RWPE1 (cell line): ENCODE measurements around the gene DENND2D.

Experiments
- CTCF ChIA-PET: fragments of 350-600 bp; sonication (Branson Sonifier 250); formaldehyde crosslinking; extraction: SDS; loops from one replicate; lab custom pipeline; 2021; lab: Yijun Ruan, JAX
- POLR2A ChIA-PET: fragments of 400-600 bp; formaldehyde crosslinking; extraction: SDS; loops from one replicate; lab custom pipeline; 2020; ENCODE audit warnings: antibody characterized with exemption; ENCODE audit not compliant: low non-redundant PET; lab: Yijun Ruan, JAX
- DNase-seq: peaks from one replicate; pipeline ENCODE4 v3.0.0; 2012; ENCODE audit warnings: low spot score
- H3K27ac ChIP-seq: fragments of 450-650 bp; 2 replicates; pipeline ENCODE4 v1.5.1; 2017
- TF ChIP-seq, protein P1 (sequence below): fragments of 450-650 bp; conservative IDR thresholded peaks from 2 replicates; pipeline ENCODE4 v1.5.1; 2017; ENCODE audit warnings: low read depth, mild to moderate bottlenecking

Gene DENND2D

DNA sequence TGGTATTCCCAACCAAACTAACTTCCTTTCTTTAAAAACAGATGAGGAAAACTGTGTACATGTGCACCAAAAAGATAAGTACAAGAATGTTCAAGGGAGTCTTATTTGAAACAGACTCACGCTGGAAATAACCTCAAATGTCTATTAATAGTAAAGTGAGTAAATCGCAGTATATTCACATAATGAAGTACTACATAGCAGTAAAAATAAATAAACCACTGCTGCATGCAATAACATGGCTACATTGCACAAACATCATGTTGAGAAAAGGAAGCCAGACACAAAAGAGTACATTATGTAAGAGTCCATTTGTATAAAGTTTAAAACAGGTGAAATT lies 5.2 kb upstream of the DENND2D start:
- no peak overlapping the region for H3K27ac ChIP-seq
- TF ChIP-seq, protein P1, sequence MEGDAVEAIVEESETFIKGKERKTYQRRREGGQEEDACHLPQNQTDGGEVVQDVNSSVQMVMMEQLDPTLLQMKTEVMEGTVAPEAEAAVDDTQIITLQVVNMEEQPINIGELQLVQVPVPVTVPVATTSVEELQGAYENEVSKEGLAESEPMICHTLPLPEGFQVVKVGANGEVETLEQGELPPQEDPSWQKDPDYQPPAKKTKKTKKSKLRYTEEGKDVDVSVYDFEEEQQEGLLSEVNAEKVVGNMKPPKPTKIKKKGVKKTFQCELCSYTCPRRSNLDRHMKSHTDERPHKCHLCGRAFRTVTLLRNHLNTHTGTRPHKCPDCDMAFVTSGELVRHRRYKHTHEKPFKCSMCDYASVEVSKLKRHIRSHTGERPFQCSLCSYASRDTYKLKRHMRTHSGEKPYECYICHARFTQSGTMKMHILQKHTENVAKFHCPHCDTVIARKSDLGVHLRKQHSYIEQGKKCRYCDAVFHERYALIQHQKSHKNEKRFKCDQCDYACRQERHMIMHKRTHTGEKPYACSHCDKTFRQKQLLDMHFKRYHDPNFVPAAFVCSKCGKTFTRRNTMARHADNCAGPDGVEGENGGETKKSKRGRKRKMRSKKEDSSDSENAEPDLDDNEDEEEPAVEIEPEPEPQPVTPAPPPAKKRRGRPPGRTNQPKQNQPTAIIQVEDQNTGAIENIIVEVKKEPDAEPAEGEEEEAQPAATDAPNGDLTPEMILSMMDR: no peak
- no peak for DNase-seq
- ChIA-PET POLR2A (no interaction called here), CTCF (no interaction called here)

DNA sequence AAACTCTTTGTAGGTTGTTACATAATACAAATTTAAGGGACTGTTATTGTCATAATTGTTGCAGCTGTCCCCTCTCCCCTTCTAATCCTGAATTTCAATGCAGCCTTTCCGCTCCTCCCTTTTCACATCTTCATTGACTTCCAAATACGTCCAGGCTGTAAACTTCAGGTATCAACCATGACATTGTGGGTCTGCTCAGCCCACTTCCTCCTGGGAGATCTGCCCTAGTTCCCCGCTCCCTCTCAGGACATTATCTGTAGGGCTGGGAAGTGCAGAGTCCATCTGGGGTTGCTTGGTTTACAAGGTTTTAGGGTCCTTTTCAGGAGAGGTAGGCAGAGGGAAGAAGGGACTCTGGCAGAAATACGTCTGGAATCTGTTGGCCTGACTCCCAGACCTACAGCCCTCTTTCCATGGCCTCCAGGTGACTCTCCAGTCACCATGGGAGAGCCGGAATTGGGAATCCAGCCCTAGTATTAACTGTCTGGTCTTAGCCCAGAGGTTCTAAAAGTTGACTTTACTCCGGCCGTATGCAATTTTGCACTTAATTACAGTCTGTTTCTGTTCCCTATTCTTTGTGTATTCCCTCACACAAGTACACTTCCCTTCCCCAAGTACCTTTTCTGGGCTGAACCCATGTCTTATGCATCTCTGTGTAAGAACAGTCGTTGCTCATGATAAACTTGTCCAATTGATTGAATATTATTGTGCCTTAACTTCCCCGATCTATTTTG lies 4.7 kb upstream of the DENND2D start:
- TF ChIP-seq, protein P1: no peak
- no peak overlapping the region for H3K27ac ChIP-seq
- POLR2A ChIA-PET: no interaction called here
- no peak for DNase-seq
- CTCF ChIA-PET: no interaction called here

DNA sequence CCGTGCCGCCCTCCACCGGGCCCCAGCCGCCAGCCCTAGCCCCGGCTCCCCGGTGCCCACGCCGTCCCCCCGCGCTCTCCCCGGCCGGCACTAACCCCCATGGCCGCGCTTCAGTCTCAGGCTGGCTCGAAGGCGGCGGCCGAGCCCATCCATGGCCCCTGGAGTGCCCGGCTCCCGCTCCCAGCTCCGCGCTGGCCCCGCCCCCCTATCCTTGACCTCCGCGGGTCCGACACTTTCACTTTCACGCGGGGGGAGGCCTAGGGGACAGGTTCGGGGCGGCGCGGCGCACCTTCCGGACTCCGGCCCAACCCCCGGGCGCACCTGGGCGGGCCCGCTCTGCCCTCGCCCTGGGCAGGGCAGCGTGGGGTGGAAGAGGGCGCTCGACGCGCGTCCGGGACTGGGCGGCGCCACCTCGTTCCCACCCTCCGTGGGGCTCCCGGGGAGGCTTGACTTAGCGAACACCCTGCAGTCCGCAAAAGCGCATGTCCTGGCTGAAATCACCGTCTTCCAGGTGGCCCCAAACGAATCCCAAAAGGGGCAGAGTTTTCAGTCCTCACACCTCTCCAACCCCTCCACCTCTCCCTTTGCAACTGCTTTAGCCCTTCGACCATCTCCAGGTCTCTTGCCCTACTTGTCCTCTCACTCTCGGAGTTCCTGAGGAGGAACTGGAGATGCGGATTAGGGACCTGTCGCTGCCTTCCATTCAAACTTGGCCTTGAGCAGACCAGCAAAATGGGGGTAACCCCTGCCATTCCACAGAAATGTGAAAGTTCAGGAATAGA lies 3.9 kb upstream of the DENND2D start:
- TF ChIP-seq, protein P1: no peak
- peak overlapping the region; percentile 64 for H3K27ac ChIP-seq
- peak; percentile 59 for DNase-seq
- POLR2A ChIA-PET: interaction anchor here (0.6 kb wide), 1 partner anchor 31 kb away, joined by 3 read pairs; no protein-coding TSS in a partner anchor
- CTCF ChIA-PET: no interaction called here

DNA sequence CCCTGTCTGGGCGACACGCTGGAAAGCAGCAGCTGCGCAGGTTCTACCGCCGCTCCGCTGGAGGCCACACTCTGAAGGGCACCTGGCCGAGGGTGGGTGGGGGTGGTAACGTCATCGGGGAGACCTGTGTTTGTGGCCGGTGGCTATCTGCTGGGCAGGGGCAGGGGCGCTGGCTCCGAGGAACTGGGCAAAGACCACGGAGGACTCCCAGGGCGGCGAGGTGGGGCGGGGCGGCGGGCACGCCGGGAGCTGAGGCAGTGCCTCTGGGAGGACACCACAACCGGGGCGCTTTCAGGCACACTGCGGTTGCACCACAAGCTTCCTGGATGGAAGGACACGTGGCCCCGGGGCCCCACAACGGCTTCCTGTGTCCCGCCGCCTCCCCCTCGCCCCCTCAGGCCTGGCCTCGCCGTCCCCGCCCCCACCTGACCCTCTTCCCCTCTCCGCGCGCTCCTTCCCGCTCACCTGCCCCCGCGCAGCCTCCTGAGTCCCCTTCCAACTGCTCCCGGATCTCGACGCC lies 3.3 kb upstream of the DENND2D start:
- ChIA-PET POLR2A (interaction anchor here (0.6 kb wide), 1 partner anchor 30 kb away, joined by 3 read pairs; no protein-coding TSS in a partner anchor), CTCF (no interaction called here)
- H3K27ac ChIP-seq: peak overlapping the region; percentile 64
- DNase-seq: peak; percentile 85
- TF ChIP-seq, protein P1: no peak

DNA sequence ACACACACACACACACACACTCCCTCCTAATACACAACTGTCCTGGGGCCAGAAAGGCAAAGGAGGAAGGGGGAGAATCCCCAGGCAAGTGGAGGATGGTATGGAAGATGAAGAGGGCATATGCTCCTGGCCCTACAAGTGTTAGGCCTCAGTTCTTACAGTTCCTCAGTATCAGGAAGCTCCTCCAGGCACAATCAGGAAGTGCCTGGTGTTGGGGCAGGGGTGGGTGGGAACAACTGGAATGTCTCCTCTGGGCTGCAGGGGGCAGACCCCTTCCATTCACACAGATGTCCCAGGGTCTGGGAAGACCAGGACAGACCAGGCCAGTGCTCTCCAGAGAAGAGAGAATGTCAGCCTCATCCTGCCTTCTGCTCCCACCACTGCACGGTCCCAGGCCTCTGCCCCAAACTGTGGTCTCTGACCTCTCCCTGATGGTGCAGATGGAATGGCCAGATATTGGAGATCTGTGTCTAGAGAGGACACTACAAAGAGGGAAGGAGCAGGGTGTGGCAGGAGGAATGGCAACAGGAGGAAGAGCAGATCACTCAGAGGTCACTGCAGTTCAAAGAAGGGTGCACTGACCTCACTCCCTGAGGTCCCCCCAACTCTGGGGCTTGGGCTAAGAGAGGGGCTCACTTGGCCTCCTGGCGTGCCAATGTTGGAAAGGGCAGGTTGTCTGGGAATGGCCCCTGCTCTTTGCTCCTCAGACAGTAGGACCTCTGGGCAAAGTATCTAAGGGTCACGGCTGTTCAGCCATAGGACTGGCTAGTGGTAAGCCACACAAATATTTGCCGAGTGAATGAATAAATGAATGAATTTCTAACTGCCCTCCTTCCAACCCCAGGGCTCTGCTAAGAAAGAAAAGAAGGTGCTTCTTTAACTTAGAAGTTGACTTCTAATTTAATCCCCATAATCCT lies 2.5 kb upstream of the DENND2D start:
- DNase-seq: no peak
- CTCF ChIA-PET: interaction anchor here (0.6 kb wide), 1 partner anchor 94 kb away, joined by 3 read pairs; no protein-coding TSS in a partner anchor
- peak overlapping the region; percentile 64 for H3K27ac ChIP-seq
- TF ChIP-seq, protein P1: no peak
- POLR2A ChIA-PET: no interaction called here

DNA sequence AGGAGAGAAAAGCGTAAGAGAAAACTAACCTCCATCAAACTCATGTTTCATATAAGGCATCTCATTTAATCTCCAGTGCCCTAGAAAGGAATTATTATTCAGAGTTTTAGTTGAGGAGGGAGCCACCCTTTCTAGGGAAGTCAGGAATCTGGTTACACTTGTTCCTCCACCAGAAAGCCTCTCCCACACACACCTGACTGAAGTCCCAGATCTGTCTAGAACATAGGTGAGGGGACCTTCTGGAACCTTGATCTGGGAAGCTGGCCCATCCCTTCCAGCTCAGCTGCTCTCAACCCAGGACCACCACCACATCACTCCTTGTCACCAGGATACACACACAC lies 1.9 kb upstream of the DENND2D start:
- ChIA-PET POLR2A (no interaction called here), CTCF (interaction anchor here (0.6 kb wide), 1 partner anchor 95 kb away, joined by 3 read pairs; no protein-coding TSS in a partner anchor)
- TF ChIP-seq, protein P1: no peak
- no peak overlapping the region for H3K27ac ChIP-seq
- peak; percentile 57 for DNase-seq
